NCI-H187 (cell line): Measurements from ENCODE around the gene VIL1.

ENCODE experiments used
- DNase-seq, 2 experiments: peaks; one replicate each; lab custom pipeline; 2025; lab: John Stamatoyannopoulos, UW

Gene VIL1

DNA sequence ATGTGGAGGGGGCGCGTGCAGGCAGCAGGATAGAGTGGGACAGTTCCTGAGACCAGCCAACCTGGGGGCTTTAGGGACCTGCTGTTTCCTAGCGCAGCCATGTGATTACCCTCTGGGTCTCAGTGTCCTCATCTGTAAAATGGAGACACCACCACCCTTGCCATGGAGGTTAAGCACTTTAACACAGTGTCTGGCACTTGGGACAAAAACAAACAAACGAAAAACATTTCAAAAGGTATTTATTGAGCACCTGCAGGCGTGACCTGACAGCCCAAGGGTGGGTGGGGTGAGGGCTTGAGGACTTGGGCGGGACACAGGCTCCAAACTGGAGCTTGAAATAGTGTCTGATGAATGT is 23.9 kb upstream of the VIL1 start:
- no peak for DNase-seq

DNA sequence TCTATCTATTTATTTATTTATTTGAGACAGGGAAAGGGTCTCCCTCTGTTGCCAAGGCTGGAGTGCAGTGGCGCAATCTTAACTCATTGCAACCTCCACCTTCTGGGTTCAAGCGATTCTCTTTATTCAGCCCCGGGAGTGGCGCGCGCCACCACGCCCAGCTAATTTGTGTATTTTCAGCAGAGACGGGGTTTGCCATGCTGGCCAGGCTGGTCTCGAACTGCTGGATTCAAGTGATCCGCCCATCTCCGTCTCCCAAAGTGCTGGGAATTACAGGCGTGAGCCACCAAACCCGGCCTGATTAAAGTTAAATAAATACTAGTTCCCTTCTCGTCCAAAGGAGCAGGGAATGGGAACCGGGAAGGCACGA is 23.5 kb upstream of the VIL1 start:
- DNase-seq = no peak

DNA sequence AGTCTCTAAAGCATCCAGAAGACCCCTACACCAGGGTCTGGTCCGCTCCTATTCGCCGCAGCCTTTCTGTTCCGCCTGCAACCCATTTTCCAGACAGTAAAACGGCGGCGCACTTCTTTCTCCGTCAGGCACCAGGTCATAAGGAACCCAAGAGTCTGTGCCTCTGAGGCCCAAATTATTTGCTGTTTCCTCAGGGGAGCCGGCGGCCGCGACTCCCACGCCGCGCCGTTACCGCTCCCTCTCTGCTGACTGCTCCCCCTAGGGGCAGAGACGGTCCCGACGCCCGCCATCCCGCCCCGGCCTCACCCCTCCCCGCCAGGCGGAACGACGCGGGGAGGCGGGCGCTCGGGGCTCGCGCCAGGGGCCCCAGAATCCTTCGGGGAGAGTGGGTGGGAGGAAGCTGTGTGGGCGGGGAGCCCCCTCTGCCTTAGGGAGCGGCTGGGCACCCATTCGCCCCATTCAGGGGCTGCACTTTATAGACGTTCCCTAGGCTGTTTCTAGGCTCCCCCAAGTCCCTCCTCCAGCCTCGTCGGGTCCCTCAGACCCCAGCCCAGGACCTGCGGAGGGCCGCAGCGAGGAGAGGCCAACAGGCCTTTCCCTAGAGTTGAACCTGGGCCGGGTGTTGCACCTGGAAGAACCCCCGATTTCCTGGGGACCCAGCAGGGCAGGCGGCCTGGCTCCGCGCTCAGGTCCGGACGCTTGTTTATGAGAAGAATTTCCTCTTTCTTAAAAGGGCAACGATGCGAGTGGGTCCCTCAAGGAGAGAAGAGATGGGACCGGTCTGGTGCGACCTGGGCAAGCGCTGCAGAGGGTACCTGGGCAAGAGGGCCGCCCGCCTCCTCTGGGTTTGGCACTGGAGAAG is 22.9 kb upstream of the VIL1 start:
- DNase-seq = peak; percentile 72 to 82

DNA sequence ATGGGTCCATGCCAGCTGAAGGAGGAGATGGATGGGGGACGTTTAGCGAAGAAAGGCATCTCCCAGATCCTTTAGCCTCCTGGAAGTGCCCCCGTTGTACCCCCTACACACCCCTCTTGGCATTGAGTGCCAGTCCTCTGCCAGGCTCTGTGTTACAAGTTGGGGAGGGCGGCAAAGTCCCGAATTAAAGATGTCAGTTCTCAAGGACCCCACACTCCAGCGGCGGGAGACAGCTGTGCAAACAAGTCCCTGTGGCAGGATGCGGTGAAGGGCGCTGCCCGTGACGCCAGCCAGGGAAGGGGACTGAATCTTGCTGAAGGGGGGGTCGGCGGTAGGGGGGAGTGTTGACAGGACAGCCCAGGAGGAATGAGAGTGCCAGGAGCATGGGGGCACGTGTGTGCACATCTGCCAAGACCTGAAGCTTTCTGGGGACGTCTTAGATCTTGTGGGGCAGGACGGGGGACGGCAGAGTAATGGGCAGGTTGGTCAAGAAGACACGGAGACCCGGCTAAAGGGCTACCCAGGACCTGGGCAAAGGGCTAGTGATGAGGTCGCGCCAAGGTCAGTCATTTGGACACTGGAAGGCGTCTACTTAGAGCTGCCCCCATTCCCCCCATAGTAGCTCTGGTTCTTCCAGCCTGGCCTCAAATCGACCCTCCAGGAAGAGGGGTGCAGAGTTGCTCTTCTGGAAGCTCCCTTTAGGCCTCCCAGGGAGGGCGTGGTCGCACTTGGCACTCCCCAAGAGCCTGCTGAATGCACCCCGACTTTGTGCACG is 22.0 kb upstream of the VIL1 start:
- peak; percentile 33 to 35 for DNase-seq

DNA sequence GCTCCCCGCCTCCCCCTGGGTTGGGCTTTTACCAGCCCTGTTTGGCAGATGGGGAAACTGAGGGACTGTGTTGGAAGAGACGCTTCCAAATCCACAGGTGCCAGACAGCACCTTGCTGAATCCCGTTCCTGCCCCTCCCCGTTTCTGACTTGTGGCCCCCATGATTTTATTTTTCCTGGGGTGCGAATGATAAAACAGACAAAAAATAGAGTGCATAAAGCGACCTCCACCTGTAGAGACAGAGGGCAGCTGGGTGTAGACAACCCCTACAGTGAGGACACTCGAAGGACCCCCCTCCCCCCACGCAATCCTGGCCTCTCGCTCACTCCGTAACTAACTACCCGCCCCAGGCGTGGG is 21.5 kb upstream of the VIL1 start:
- DNase-seq = no peak

DNA sequence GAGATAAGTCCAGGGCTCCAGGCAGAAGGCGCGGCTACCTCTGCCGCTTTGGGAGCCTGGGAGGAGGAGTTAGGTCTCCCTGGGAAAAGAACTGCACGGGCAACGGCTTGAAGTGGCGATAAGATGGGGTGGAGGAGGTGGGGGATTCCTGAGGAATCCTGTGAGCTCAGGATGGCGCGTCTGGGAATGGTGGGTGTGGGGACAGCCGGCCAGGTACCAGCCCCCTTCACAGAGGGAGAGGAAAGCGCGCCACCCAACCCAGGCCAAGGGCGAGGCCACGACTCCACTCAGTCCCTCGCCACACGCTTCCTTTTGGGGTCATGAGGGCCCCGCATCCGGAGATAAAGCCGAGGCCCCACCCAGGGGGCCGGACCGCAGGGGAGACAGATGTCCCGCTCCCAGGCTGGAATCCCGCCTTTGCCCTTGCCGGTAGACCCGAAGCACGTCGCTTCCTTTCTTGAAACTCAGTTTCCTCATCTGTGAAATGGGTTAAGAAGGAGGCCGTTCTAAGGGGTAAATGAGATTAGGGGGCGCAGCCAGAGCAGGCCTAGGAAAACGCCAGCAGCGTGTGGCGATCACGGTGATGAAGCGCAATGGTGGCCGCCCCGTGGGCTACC is 21.0 kb upstream of the VIL1 start:
- peak in 1 of 2 experiments; percentile 11 for DNase-seq

DNA sequence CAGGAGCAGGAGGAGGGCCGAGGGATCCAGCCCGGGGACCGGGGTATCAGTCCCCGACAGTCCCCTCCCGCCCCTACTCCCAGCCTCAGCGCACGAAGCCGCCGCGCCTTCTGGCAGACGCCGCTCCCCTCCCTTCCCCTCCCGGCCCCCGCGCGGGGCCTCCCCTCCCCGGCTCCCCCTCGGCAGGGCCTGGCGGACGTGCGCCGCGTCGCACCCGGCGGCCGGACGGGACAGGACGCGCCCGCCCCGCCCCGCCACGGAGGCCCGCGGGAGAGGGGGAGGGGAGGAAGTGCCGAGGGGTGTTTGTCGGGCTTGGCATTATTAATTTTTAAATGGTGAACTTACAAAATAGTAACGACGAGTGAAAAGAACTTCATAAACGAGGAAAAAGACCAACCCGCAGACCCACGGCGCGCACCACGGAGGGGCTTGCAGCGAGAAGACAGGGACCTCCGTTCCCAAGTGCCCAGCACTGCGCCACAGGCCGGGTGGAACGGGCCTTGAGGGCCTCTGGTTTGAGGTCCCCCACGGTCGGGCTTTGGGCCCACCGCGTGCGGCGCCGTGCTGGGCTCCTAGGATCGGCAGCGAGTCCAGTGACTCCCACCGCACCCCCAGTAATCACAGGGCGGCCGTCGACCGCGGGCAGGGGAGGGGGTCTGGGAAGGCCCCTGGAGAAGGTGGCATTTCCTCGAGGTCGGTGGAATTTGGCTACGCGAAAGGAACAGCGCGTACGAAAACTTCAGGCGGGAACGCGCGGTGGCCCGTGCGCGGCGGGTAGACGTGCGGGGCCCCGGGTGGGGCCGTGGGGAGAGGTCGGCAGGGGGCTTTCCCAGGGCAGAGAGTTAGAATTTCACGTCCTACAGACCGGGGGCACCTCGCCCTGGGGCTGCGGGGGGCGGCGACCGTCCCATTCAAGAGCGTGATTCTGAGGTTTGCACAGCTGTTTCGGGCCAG is 20.2 kb upstream of the VIL1 start:
- no peak for DNase-seq

DNA sequence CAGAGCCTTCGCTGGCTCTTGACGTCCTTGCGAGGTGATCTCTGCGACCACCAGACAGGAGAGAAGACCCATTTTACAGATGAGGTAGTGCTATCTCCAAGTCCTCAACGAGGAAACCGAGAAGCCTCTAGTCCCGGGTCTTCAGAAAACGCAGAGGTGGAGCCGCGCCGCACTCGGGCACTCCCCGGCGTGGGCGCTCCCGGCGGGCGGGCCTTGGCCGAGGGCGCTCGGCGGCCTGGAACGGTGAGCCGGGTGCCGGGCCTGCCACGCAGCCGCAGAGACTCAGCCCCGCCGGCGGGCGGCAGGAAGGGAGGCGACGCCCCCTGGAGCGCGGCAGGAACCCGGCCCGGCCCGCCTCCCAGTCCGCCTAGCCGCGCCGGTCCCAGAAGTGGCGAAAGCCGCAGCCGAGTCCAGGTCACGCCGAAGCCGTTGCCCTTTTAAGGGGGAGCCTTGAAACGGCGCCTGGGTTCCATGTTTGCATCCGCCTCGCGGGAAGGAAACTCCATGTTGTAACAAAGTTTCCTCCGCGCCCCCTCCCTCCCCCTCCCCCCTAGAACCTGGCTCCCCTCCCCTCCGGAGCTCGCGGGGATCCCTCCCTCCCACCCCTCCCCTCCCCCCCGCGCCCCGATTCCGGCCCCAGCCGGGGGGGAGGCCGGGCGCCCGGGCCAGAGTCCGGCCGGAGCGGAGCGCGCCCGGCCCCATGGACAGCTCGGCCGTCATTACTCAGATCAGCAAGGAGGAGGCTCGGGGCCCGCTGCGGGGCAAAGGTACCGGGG is 19.3 kb upstream of the VIL1 start, which contains the start of gene CTDSP1:
CTDSP1 (plus strand) TSS at position 478 of the 776 bp plus-strand sequence; CDS start at position 701, 223 bp downstream.
- peak; percentile 36 to 69 for DNase-seq

DNA sequence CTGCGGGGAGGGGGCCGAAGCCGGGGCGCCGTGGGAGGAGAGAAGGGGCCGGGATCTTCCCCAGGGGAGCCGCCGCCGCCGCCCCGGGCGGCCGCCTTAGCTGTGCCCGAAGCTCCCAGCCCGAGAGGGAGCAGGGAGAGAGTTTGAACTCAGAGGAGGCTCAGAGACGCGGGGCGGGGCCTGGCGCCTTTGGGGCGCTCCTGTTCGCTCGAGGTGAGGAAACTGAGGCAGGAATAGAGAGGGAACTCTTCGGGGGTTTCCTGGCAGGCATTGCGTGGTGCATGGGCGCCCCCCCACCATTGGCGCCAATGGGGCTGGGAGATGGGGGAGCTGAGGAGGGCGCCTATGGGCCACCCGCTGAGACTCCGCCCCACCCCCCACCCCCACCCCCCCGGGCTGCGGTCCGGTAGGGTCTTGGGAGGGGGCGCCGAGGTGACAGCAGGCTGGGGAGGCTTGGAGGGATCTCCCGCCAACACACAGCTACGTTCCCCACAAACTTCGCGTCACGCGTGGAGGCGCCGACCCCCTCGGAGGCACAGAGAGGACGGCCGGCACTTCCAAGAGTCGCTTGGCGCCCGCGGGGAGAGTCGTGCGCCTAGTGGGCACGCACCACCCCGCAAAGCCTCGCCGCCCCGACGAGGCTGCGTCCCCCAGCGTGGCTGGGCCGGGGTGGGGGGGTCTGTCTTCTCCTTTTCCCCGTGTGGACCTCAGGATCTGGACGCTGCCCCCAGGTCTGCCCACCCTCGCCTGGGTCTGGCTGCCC is 18.6 kb upstream of the VIL1 start:
- DNase-seq = no peak

DNA sequence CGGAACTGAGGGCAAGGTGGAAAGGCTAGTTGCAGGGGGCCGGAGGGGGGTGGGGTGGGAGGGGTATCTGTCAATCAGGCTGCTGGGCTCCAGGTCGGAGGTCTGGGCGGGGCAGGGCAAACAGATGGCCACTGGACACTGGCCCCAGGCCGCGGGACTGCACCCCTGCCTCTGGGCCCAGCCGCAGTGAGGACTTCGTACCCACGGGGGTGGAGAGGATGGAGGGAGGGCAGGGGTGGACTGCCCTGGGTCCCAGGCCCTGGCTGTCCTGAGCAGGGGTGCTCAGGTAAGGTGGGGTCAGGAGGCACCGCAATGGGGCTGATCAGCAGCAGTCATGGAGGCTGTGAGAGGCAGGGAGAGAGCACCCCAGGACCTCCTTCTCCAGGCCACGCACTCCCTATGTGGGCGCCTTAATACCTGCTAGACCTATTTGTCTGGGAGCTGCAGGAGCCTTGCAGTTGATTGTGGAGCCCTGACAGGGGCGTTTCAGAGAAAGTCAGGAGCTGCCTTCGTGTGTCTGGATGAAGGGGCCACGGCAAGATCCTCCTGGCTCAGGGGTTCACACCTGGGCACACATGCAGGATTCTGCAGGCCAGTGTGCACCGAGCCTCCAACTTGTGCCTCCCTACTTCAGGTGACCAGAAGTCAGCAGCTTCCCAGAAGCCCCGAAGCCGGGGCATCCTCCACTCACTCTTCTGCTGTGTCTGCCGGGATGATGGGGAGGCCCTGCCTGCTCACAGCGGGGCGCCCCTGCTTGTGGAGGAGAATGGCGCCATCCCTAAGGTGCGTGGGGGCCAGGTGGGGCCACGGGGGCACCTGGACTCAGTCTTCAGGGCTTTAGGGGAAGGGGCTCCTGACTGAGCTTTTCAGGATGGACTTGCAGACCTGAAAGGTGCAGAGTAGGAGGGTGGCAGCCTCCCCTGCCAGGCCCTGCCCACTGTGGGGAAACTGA is 17.7 kb upstream of the VIL1 start:
- DNase-seq = no peak

DNA sequence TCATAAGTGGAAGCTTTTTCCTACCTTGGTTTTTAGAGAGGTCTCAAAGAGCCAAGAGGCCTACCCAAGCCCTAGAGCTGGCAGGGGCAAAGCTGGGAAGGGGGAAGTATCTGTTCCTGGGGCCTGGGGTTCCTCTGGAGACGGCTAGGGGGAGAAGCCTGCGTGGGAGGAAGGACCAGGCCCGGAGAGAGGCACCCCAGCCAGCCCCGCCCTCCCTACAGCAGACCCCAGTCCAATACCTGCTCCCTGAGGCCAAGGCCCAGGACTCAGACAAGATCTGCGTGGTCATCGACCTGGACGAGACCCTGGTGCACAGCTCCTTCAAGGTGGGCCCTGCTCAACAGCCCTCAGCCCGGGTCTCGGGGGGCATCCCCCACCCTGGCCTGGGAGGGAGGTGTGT is 17.0 kb upstream of the VIL1 start:
- no peak for DNase-seq

DNA sequence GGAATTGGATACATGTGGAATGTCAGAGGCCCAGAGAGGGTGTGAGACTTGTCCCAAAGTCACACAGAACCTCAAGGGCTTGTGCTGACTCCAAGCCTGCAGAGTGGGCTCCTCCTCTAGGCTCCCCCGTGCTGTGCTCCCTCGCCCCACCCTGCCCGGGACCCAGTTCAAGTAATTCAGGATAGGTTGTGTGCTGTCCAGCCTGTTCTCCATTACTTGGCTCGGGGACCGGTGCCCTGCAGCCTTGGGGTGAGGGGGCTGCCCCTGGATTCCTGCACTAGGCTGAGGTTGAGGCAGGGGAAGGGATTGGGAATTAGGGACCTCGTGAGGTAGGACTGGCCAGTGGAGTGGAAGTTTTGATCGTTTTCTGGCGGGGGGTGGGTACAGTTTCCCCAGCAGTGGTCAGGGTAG is 16.4 kb upstream of the VIL1 start:
- no peak for DNase-seq

DNA sequence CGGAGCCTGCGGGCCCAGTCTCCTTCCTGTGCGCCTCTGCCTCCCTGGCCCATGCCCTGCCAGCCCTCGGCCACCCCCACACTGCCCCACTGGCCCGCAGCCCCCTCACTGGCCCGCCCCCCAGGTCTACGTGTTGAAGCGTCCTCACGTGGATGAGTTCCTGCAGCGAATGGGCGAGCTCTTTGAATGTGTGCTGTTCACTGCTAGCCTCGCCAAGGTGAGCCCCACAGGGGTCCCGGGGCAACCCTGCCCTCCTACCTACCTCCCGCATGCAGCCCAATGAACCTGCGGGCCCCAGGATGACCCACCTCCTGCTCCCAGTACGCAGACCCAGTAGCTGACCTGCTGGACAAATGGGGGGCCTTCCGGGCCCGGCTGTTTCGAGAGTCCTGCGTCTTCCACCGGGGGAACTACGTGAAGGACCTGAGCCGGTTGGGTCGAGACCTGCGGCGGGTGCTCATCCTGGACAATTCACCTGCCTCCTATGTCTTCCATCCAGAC is 16.0 kb upstream of the VIL1 start:
- DNase-seq = no peak

DNA sequence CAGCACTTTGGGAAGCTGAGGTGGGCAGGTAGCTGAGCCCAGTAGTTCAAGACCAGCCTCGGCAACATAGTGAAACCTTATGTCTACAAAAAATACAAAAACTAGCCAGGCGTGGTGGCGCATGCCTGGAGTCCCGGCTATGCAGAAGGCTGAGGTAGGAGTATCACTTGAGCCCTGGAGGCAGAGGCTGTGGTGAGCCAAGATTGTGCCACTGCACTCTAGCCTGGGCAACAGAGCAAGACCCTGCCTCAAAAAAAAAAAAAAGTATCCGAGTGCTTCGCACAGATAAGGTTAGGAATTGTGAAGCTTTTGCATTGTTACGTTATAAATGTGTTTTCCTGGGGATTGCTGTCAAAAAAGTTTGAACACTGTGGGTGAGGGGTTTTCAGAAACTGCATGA is 15.1 kb upstream of the VIL1 start:
- no peak for DNase-seq

DNA sequence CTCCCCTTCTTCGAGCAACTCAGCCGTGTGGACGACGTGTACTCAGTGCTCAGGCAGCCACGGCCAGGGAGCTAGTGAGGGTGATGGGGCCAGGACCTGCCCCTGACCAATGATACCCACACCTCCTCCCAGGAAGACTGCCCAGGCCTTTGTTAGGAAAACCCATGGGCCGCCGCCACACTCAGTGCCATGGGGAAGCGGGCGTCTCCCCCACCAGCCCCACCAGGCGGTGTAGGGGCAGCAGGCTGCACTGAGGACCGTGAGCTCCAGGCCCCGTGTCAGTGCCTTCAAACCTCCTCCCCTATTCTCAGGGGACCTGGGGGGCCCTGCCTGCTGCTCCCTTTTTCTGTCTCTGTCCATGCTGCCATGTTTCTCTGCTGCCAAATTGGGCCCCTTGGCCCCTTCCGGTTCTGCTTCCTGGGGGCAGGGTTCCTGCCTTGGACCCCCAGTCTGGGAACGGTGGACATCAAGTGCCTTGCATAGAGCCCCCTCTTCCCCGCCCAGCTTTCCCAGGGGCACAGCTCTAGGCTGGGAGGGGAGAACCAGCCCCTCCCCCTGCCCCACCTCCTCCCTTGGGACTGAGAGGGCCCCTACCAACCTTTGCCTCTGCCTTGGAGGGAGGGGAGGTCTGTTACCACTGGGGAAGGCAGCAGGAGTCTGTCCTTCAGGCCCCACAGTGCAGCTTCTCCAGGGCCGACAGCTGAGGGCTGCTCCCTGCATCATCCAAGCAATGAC is 14.4 kb upstream of the VIL1 start:
- no peak for DNase-seq

DNA sequence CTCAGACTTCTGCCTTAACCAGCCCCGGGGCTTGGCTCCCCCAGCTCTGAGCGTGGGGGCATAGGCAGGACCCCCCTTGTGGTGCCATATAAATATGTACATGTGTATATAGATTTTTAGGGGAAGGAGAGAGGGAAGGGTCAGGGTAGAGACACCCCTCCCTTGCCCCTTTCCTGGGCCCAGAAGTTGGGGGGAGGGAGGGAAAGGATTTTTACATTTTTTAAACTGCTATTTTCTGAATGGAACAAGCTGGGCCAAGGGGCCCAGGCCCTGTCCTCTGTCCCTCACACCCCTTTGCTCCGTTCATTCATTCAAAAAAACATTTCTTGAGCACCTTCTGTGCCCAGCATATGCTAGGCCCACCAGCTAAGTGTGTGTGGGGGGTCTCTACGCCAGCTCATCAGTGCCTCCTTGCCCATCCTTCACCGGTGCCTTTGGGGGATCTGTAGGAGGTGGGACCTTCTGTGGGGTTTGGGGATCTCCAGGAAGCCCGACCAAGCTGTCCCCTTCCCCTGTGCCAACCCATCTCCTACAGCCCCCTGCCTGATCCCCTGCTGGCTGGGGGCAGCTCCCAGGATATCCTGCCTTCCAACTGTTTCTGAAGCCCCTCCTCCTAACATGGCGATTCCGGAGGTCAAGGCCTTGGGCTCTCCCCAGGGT is 13.7 kb upstream of the VIL1 start:
- DNase-seq = no peak

DNA sequence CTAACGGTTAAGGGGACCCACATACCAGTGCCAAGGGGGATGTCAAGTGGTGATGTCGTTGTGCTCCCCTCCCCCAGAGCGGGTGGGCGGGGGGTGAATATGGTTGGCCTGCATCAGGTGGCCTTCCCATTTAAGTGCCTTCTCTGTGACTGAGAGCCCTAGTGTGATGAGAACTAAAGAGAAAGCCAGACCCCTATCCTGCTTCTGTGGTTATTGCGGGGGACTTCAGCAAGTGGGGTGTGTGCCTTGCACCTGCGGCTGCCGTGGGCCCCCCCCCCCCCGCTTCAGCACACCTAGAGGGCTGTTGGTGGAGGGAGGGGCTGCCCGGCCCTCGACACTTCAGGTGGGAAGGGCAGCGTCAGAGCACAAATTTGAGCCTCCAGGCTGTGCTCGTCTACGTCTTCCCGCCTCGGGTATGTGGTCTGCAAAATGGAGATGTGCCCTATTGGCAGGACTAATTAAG is 13.1 kb upstream of the VIL1 start:
- no peak for DNase-seq
